ENCODE measurements around the gene MPPE1. TPM values are rescaled to one million over a fixed set of nuclear protein-coding genes. Genes with fewer than 3 reads are reported as not detected.

Gene MPPE1
- total and polyA plus RNA-seq, 10 of the 15 experiments (the other 5 are each of a cell fraction or from before 2014, with no cell fraction given), result 13.8 to 34.5 (median 27.6) TPM

GRCh38 chr18:11840493-11840892 is 67.6 kb downstream of the MPPE1 start (continued):
- no peak for TF ChIP-seq PBX3 (IDR thresholded peaks at IDR 0.05; ENCODE audit: insufficient replicate concordance, low read depth, low read length)
- TF ChIP-seq MTA2 (IDR thresholded peaks at IDR 0.05; ENCODE audit: low read depth), result no peak
- no peak for TF ChIP-seq EED (IDR thresholded peaks at IDR 0.05; ENCODE audit: low read depth)
- TF ChIP-seq CHD4 (IDR thresholded peaks at IDR 0.05), result no peak
- no peak for TF ChIP-seq RELA (IDR thresholded peaks at IDR 0.05; ENCODE audit: borderline replicate concordance, partially characterized antibody)
- TF ChIP-seq E4F1 (IDR thresholded peaks at IDR 0.05; ENCODE audit: borderline replicate concordance, partially characterized antibody), result no peak

- no peak for FAIRE-seq
- POLR2A ChIA-PET, result interaction anchor here (0.6 kb wide), 1 partner anchor 59 kb away, joined by 3 read pairs; no protein-coding TSS in a partner anchor
- TF ChIP-seq RBBP5 (conservative IDR thresholded peaks at IDR 0.05) (no peak), RFX5 (IDR thresholded peaks at IDR 0.05; ENCODE audit: low read depth, low read length) (no peak), CBFB (IDR thresholded peaks at IDR 0.05; ENCODE audit: low read depth) (no peak), ZBTB33 (IDR thresholded peaks at IDR 0.05) (no peak), ZNF384 (IDR thresholded peaks at IDR 0.05; ENCODE audit: borderline replicate concordance, low read depth, low read length) (no peak), EED (IDR thresholded peaks at IDR 0.05; ENCODE audit: low read depth) (no peak), ESRRA (IDR thresholded peaks at IDR 0.05; ENCODE audit: low read length) (no peak), SRF (IDR thresholded peaks at IDR 0.05; ENCODE audit: low read depth in 2 of 2, low read length in 2 of 2) (no peak), BCL11A (IDR thresholded peaks at IDR 0.05; ENCODE audit: low read depth, low read length) (no peak), POU2F2 (IDR thresholded peaks at IDR 0.05; ENCODE audit: borderline replicate concordance, low read depth, low read length) (no peak), ZBED1 (IDR thresholded peaks at IDR 0.05; ENCODE audit: borderline replicate concordance) (no peak), RAD21 (IDR thresholded peaks at IDR 0.05; ENCODE audit: insufficient read depth, low read depth, low read length) (no peak), NR2C2 (IDR thresholded peaks at IDR 0.05; ENCODE audit: borderline replicate concordance, control insufficient read depth, insufficient read length, low read depth) (no peak), GATAD2B (conservative IDR thresholded peaks at IDR 0.05; ENCODE audit: low read depth) (no peak), FOXK2 (IDR thresholded peaks at IDR 0.05) (no peak), PAX8 (IDR thresholded peaks at IDR 0.05) (no peak)
Observed at GRCh38 chr18:11839556-11839955, 68.6 kb downstream of the MPPE1 start.

More at GRCh38 chr18:11839556-11839955, 68.6 kb downstream of the MPPE1 start:
- ChIA-PET CTCF (interaction anchor here (0.9 to 1.7 kb wide), 2 partner anchors 8 to 10 kb away, joined by 3 to 4 read pairs; no protein-coding TSS in a partner anchor), SMC1A (ENCODE audit: uncharacterized antibody, unreplicated experiment) (interaction anchor here (1.5 kb wide), 1 partner anchor 9 kb away, joined by 5 read pairs; no protein-coding TSS in a partner anchor), RAD21 (ENCODE audit: unreplicated experiment) (no interaction called here)
- WGBS (ENCODE audit: insufficient coverage, insufficient replicate concordance, low lambda C conversion rate, missing lambda C conversion rate), result 56% methylated on average over 6 of the region's 6 CpGs
- no peaks in the 10 kb centered on the region for H3K9me3 ChIP-seq (replicated peaks; ENCODE audit: control insufficient read depth, insufficient read depth, low read length)
- DNase-seq (ENCODE audit: low read depth, low spot score), result no peak
- H3K36me3 ChIP-seq (ENCODE audit: control insufficient read depth in 2 of 2, insufficient read depth in 2 of 2, low read length in 1 of 2), result no peaks in the 10 kb centered on the region
- no peaks in the 10 kb centered on the region for H3K79me2 ChIP-seq (ENCODE audit: control insufficient read depth, insufficient read depth, low read length)
- BruUV-seq (replicated peaks), result no TSS peak
- no peak overlapping the region for H3K4me2 ChIP-seq (ENCODE audit: control insufficient read depth, insufficient read depth)
- no peaks in the 10 kb centered on the region for H3K4me1 ChIP-seq (ENCODE audit: control insufficient read depth, insufficient read depth, low read length)
- H3K27me3 ChIP-seq (replicated peaks in 1 of 2; ENCODE audit: control insufficient read depth in 2 of 2, insufficient read depth in 2 of 2, low read length in 1 of 2), result no peaks in the 10 kb centered on the region
- H2AFZ ChIP-seq (ENCODE audit: control insufficient read depth, low read depth, low read length), result no peak overlapping the region
- ATAC-seq, result no peak
- no peaks in the 10 kb centered on the region for H4K20me1 ChIP-seq (ENCODE audit: control insufficient read depth, insufficient read depth)
- no peak overlapping the region for H3K4me3 ChIP-seq
- intact Hi-C loops (cut with micrococcal nuclease; ENCODE audit: unreplicated experiment), result no loop called here
- no peak overlapping the region for H3K9ac ChIP-seq (ENCODE audit: control insufficient read depth, insufficient read depth, low read length)
- no peak overlapping the region for H3K27ac ChIP-seq (ENCODE audit: control insufficient read depth, insufficient read depth)
- in situ Hi-C loops (cut with MboI), result no loop called here

Data from GM12878 (cell line).